Spleen (tissue), 7 donors: ENCODE measurements around the gene CD300H.

Experiments used
- POLR2A ChIP-seq, 3 donors: fragments of 450-650 bp; IDR thresholded peaks; one replicate each; pipeline ENCODE4 v1.5.1; 2017; ENCODE audit warnings: antibody characterized with exemption in 3 of 3, mild to moderate bottlenecking in 1 of 3
- POLR2AphosphoS5 ChIP-seq, 3 donors: sonication (generic); formaldehyde crosslinking; IDR thresholded peaks; one replicate each; pipeline ENCODE4 v1.5.1; 2017; ENCODE audit warnings: antibody characterized with exemption in 3 of 3
- TF ChIP-seq, protein P1 (sequence below), 11 experiments: fragments of 200-600 bp in 7 of 11; fragments of 450-650 bp in 4 of 11; sonication (generic) in 4 of 11; IDR thresholded peaks in 8 of 11; conservative IDR thresholded peaks in 3 of 11; 1 replicate in 7 of 11; 2 replicates in 4 of 11; pipeline versions ENCODE4 v1.4.0 to v1.8.0; 2016 to 2021; ENCODE audit warnings: antibody characterized with exemption in 11 of 11, inconsistent platforms in 4 of 11, mild to moderate bottlenecking in 1 of 11
- donor health status: DM: no; HTN: no; CAD: no; lungs with moderate emphysema.
- donor health status: DM: no; HTN: no; CAD: no.
- donor health status: DM: no; HTN: no; CAD: no.

DNA sequence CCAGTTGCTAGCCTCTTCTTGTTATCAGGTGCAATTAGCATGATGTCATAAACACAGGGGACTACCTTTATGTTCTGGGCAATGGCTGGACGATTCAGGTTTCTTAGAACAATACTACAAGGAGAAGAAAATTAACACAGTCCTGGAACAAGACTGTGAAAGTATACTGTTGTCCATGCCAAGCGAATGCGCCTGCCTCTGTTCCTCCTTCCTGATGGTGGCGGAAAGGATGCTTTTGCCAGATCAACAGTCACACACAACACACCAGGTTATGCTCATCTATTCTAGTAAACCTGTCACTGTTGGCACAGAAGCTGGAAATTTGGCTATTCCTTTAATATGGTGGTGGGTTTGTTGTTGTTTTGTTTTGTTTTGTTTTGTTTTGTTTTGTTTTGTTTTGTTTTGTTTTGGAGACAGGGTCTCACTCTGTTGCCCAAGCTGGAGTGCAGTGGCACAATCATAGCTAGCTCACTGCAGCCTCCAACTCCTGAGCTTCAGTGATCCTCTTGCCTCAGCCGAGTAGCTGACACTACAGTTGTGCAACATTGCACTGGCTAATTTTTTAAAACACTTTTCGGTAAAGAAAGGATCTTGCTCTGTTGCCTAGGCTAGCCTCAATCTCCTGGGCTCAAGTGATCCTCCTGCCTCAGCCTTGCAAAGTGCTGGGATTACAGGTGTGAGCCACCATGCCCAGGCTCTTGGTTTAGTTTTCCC, 27.9 kb upstream of the CD300H start:
- TF ChIP-seq, protein P1, sequence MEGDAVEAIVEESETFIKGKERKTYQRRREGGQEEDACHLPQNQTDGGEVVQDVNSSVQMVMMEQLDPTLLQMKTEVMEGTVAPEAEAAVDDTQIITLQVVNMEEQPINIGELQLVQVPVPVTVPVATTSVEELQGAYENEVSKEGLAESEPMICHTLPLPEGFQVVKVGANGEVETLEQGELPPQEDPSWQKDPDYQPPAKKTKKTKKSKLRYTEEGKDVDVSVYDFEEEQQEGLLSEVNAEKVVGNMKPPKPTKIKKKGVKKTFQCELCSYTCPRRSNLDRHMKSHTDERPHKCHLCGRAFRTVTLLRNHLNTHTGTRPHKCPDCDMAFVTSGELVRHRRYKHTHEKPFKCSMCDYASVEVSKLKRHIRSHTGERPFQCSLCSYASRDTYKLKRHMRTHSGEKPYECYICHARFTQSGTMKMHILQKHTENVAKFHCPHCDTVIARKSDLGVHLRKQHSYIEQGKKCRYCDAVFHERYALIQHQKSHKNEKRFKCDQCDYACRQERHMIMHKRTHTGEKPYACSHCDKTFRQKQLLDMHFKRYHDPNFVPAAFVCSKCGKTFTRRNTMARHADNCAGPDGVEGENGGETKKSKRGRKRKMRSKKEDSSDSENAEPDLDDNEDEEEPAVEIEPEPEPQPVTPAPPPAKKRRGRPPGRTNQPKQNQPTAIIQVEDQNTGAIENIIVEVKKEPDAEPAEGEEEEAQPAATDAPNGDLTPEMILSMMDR (IDR thresholded peaks at IDR 0.05 in 8 of 11, conservative IDR thresholded peaks at IDR 0.05 in 3 of 11), result no peak
- TF ChIP-seq POLR2AphosphoS5 (IDR thresholded peaks at IDR 0.05) (no peak), POLR2A (IDR thresholded peaks at IDR 0.05) (no peak)
